ENCODE results near the gene RUVBL1. TPM values are rescaled to one million over a fixed set of nuclear protein-coding genes. Genes with fewer than 3 reads are reported as not detected.

The RUVBL1 gene
- total and polyA plus RNA-seq, 10 of the 15 experiments (the other 5 are each of a cell fraction or from before 2014, with no cell fraction given): 15.2 to 142 (median 84.2) TPM

- ChIA-PET CTCF (interaction anchor here (0.7 to 2.4 kb wide), 4 partner anchors 19 to 143 kb away, joined by 3 to 13 read pairs (median 6); no protein-coding TSS in a partner anchor), RAD21 (ENCODE audit: unreplicated experiment) (interaction anchor here (0.6 to 1.3 kb wide), 6 partner anchors 10 to 55 kb away, joined by 3 to 4 read pairs (median 3); partner anchors contain the start of gene RUVBL1), POLR2A (interaction anchor here (0.5 to 1.0 kb wide), 3 partner anchors 8 to 1165 kb away, joined by 3 to 5 read pairs (median 4); partner anchors contain the start of genes HMCES and RUVBL1), SMC1A (ENCODE audit: uncharacterized antibody, unreplicated experiment) (interaction anchor here (1.1 to 1.8 kb wide), 5 partner anchors 10 to 43 kb away, joined by 3 to 9 read pairs (median 8); partner anchors contain the start of gene RUVBL1)
- WGBS (ENCODE audit: insufficient coverage, insufficient replicate concordance, low lambda C conversion rate, missing lambda C conversion rate): 22% methylated on average over 9 of the region's 9 CpGs
- Histone ChIP-seq H3K4me2 (ENCODE audit: control insufficient read depth, insufficient read depth) (peak overlapping the region; percentile 92), H3K4me1 (ENCODE audit: control insufficient read depth, insufficient read depth, low read length) (peaks cover 17% of the 10 kb centered on the region), H3K27ac (ENCODE audit: control insufficient read depth, insufficient read depth) (peak overlapping the region; percentile 73), H4K20me1 (ENCODE audit: control insufficient read depth, insufficient read depth) (no peaks in the 10 kb centered on the region), H3K27me3 (replicated peaks in 1 of 2; ENCODE audit: control insufficient read depth in 2 of 2, insufficient read depth in 2 of 2, low read length in 1 of 2) (no peaks in the 10 kb centered on the region), H3K79me2 (ENCODE audit: control insufficient read depth, insufficient read depth, low read length) (peaks cover 22% of the 10 kb centered on the region), H3K9ac (ENCODE audit: control insufficient read depth, insufficient read depth, low read length) (peak overlapping the region; percentile 47), H3K4me3 (peak overlapping the region; percentile 54), H3K36me3 (ENCODE audit: control insufficient read depth in 2 of 2, insufficient read depth in 2 of 2, low read length in 1 of 2) (peaks cover 2 to 12% of the 10 kb centered on the region in 2 experiments), H3K9me3 (replicated peaks; ENCODE audit: control insufficient read depth, insufficient read depth, low read length) (no peaks in the 10 kb centered on the region), H2AFZ (ENCODE audit: control insufficient read depth, low read depth, low read length) (peak overlapping the region; percentile 70)
- BruUV-seq (replicated peaks): no TSS peak
- intact Hi-C loops (cut with micrococcal nuclease; ENCODE audit: unreplicated experiment): no loop called here
- in situ Hi-C loops (cut with MboI): no loop called here
- DNase-seq (ENCODE audit: low read depth, low spot score) (peak; percentile 19), ATAC-seq (peak; percentile 95), FAIRE-seq (peak; percentile 64)
- no peak for TF ChIP-seq SMARCA5 (IDR thresholded peaks at IDR 0.05)
- TF ChIP-seq PAX5 (IDR thresholded peaks at IDR 0.05; ENCODE audit: borderline replicate concordance, low read depth, low read length): peak; percentile 24; the same call in 1 of the 2 replicates
- TF ChIP-seq SPI1 (IDR thresholded peaks at IDR 0.05; ENCODE audit: borderline replicate concordance, insufficient read depth, low read depth, low read length): peak; percentile 32; the same call in 1 of the 2 replicates
- TF ChIP-seq, protein P1, sequence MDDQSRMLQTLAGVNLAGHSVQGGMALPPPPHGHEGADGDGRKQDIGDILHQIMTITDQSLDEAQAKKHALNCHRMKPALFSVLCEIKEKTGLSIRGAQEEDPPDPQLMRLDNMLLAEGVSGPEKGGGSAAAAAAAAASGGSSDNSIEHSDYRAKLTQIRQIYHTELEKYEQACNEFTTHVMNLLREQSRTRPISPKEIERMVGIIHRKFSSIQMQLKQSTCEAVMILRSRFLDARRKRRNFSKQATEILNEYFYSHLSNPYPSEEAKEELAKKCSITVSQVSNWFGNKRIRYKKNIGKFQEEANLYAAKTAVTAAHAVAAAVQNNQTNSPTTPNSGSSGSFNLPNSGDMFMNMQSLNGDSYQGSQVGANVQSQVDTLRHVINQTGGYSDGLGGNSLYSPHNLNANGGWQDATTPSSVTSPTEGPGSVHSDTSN (IDR thresholded peaks at IDR 0.05; ENCODE audit: insufficient replicate concordance, low read depth, low read length): no peak
- TF ChIP-seq POLR2A (IDR thresholded peaks at IDR 0.05; ENCODE audit: low read depth, low read length): peak; percentile 57
- TF ChIP-seq TAF1 (IDR thresholded peaks at IDR 0.05; ENCODE audit: borderline replicate concordance, low read depth, low read length): 0 out of 2 replicates have a peak, but pooled peaks have one; percentile 16
- TF ChIP-seq YBX1 (IDR thresholded peaks at IDR 0.05): no peak
- peak; percentile 63 for TF ChIP-seq ZNF24 (IDR thresholded peaks at IDR 0.05)
- 0 out of 2 replicates have a peak, but pooled peaks have one; percentile 22 for TF ChIP-seq EED (IDR thresholded peaks at IDR 0.05; ENCODE audit: low read depth)
These were observed 9.5 kb downstream of the RUVBL1 start for GRCh38 chr3:128113817-128114794.
